Esophagus squamous epithelium (tissue), 5 donors: Measurements from ENCODE around the gene C1GALT1. TPM values are rescaled to one million over a fixed set of nuclear protein-coding genes. Genes with fewer than 3 reads are reported as not detected.
A peak's percentile ranks its signal among the peaks of the same experiment; 100 is the strongest.

Experiments used
- DNase-seq: peaks from one replicate; lab custom pipeline; 2025; lab: John Stamatoyannopoulos, UW
- H3K27ac ChIP-seq, 4 donors: fragments of 200-600 bp; sonication (generic); one replicate each; pipeline ENCODE4 v1.5.1; 2016 to 2019; ENCODE audit warnings: mild to moderate bottlenecking in 1 of 4
- H3K27me3 ChIP-seq, 4 donors: fragments of 200-600 bp; sonication (generic); 1 replicate in 3 of 4; 2 replicates in 1 of 4; pipeline versions ENCODE4 v1.5.1 to v1.6.0; 2017 to 2021; ENCODE audit warnings: antibody characterized with exemption in 1 of 4
- H3K36me3 ChIP-seq, 3 donors: fragments of 200-600 bp; sonication (generic); one replicate each; pipeline ENCODE4 v1.5.1; 2016 to 2019
- H3K4me1 ChIP-seq, 3 donors: fragments of 200-600 bp; sonication (generic); one replicate each; pipeline ENCODE4 v1.5.1; 2017 to 2019
- H3K4me3 ChIP-seq, 4 donors: fragments of 200-600 bp; sonication (generic); 1 replicate in 3 of 4; 2 replicates in 1 of 4; pipeline ENCODE4 v1.5.1; 2016 to 2019; ENCODE audit warnings: mild to moderate bottlenecking in 2 of 4, moderate library complexity in 1 of 4
- H3K9me3 ChIP-seq, 3 donors: fragments of 200-600 bp; sonication (generic); one replicate each; pipeline ENCODE4 v1.5.1; 2016 to 2019
- POLR2A ChIP-seq, 4 donors: fragments of 450-650 bp; IDR thresholded peaks; one replicate each; pipeline ENCODE4 v1.6.1; 2017; ENCODE audit warnings: antibody characterized with exemption in 4 of 4, mild to moderate bottlenecking in 4 of 4, moderate library complexity in 3 of 4
- WGBS, 2 donors: methylation state at CpG; one replicate each; pipeline ENCODE4 v1.1.5; 2018; 5-methylcytosine and 5-hydroxymethylcytosine counted together
- intact Hi-C: fragments of 100-400 bp; cut with DNase I; formaldehyde crosslinking; loops from one replicate; pipeline ENCODE4 v1.15.0; 2022
- total RNA-seq, 4 donors: library from RNA; depleted of rRNA; stranded (reverse); fragments of >200 nt; gene quantifications; one replicate each; pipeline ENCODE4 v1.1.0, GENCODE V29; 2016
- TF ChIP-seq, protein P1 (sequence below), 6 experiments: fragments of 450-650 bp in 4 of 6; fragments of 200-600 bp in 2 of 6; sonication (generic) in 2 of 6; IDR thresholded peaks; one replicate each; pipeline ENCODE4 v1.5.1; 2016 to 2019; ENCODE audit warnings: antibody characterized with exemption in 6 of 6, mild to moderate bottlenecking in 4 of 6, moderate library complexity in 4 of 6
- donor health status: DM: yes; HTN: yes; CAD: no.

Gene C1GALT1
- total RNA-seq, 4 donors from 2014 or later: 40.1 to 56.4 (median 43.9) TPM

DNA sequence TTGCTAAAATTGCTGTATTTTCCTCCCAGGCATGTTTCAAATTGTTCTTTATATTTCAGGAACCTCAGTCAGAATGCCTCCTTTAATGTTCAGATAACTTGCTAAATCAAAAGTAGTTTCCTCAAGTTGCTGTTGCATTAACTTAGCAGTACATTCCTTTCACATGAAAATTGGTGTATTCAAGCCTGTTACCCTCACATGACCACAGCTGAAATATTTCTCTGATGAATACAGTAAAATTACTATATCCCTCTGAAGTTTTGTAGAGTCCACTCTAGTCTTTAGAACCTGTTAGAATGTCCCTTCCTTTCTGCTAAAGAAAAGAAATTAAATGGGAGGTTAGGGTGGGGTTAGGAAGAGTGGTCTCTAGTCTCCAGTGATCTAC, 24.5 kb upstream of the C1GALT1 start:
- Histone ChIP-seq H3K36me3 (no peaks in the 10 kb centered on the region), H3K9me3 (no peaks in the 10 kb centered on the region), H3K27ac (no peak overlapping the region), H3K4me3 (peak overlapping the region in 1 of 4 donors; percentile 34), H3K4me1 (no peaks in the 10 kb centered on the region), H3K27me3 (no peaks in the 10 kb centered on the region)
- intact Hi-C loops: no loop called here
- TF ChIP-seq, protein P1, sequence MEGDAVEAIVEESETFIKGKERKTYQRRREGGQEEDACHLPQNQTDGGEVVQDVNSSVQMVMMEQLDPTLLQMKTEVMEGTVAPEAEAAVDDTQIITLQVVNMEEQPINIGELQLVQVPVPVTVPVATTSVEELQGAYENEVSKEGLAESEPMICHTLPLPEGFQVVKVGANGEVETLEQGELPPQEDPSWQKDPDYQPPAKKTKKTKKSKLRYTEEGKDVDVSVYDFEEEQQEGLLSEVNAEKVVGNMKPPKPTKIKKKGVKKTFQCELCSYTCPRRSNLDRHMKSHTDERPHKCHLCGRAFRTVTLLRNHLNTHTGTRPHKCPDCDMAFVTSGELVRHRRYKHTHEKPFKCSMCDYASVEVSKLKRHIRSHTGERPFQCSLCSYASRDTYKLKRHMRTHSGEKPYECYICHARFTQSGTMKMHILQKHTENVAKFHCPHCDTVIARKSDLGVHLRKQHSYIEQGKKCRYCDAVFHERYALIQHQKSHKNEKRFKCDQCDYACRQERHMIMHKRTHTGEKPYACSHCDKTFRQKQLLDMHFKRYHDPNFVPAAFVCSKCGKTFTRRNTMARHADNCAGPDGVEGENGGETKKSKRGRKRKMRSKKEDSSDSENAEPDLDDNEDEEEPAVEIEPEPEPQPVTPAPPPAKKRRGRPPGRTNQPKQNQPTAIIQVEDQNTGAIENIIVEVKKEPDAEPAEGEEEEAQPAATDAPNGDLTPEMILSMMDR (IDR thresholded peaks at IDR 0.05): no peak
- no peak for TF ChIP-seq POLR2A (IDR thresholded peaks at IDR 0.05)
- DNase-seq: no peak

DNA sequence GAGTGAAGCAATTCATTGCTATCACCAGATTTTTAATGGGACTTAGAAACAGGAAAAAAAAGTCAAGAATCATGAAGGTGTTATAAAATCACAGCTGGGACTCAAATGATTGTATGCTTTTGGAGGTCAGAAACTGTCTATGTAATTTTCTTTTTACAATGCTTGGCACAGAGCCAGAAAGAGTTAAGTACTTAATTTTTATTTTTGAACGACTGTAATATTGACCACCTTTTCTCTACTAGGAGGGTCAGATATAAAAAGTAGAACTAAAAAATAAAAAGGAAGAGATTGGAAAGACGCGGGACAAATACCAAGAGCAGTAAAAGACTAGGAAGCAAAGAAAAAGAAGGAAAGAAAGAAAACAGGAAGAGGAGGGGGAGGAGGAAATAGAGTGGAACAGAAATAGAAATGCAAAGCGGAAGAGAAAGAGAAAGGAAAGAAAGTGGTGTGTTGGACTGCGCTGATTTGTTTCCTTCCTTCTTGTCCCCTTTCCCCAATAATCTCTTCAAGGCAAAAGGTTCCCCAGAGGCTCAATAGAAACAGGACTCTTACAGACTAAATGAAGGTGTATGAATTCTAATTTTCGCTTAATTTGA, 23.2 kb upstream of the C1GALT1 start:
- no peak for TF ChIP-seq POLR2A (IDR thresholded peaks at IDR 0.05)
- TF ChIP-seq, protein P1 (IDR thresholded peaks at IDR 0.05): no peak

DNA sequence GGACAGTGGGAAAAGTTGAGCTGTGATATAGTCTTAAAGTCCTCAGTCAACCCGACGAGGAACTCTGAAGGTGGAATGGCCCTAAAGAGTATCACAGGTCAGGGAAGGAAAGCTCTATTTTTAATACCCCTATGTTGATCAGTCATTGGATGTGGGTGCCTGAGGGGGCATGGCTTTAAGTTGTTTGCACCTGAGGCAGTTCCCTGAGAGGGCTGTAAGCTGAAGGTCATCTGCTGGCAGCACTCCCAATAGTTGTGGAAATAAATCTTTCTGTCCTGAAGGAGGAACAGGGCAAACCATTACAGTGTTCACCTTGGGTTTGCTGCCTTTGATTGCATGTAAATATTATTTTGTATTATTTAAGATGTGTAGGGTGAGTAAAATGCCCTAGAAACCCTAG, 17.8 kb upstream of the C1GALT1 start:
- Histone ChIP-seq H3K27me3 (no peaks in the 10 kb centered on the region), H3K36me3 (no peaks in the 10 kb centered on the region), H3K9me3 (no peaks in the 10 kb centered on the region), H3K4me3 (no peak overlapping the region), H3K4me1 (no peaks in the 10 kb centered on the region), H3K27ac (no peak overlapping the region)
- intact Hi-C loops: no loop called here
- no peak for DNase-seq
- WGBS, 2 donors: 87 to 96% methylated on average over 2 of the region's 2 CpGs
- TF ChIP-seq POLR2A (IDR thresholded peaks at IDR 0.05): no peak
- TF ChIP-seq, protein P1 (IDR thresholded peaks at IDR 0.05): no peak

More for the DNA sequence above, 23.2 kb upstream of the C1GALT1 start:
- no peak overlapping the region for H3K4me3 ChIP-seq
- H3K4me1 ChIP-seq: no peaks in the 10 kb centered on the region
- 54 to 80% methylated on average over 6 of the region's 6 CpGs for WGBS, 2 donors
- no peaks in the 10 kb centered on the region for H3K36me3 ChIP-seq
- H3K9me3 ChIP-seq: no peaks in the 10 kb centered on the region
- H3K27ac ChIP-seq: no peak overlapping the region
- intact Hi-C loops: no loop called here
- H3K27me3 ChIP-seq: no peaks in the 10 kb centered on the region
- no peak for DNase-seq

DNA sequence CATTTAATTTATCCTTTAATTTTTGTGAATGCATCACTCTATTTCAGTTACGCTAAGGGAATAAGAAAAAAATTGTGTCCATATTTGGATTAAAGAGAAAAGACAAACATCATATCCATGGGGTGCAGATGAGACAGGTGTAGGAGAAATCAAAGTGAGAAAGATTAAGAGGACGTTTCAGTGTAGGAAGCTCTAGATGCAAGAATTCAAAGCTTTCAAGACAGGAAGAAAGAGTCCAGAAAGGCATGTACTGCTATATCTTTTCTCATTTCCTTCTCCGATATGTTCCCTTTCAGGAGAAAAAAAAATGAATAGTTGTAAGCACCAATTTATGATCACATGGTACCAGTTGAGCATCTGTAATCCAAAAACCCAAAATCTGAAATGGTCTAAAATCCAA, 17.0 kb upstream of the C1GALT1 start:
- Histone ChIP-seq H3K36me3 (no peaks in the 10 kb centered on the region), H3K9me3 (no peaks in the 10 kb centered on the region), H3K27ac (no peak overlapping the region), H3K4me1 (no peaks in the 10 kb centered on the region), H3K4me3 (no peak overlapping the region), H3K27me3 (no peaks in the 10 kb centered on the region)
- 78 to 81% methylated on average over 3 of the region's 3 CpGs for WGBS, 2 donors
- TF ChIP-seq, protein P1 (IDR thresholded peaks at IDR 0.05): no peak
- no peak for TF ChIP-seq POLR2A (IDR thresholded peaks at IDR 0.05)
- intact Hi-C loops: no loop called here
- DNase-seq: no peak

DNA sequence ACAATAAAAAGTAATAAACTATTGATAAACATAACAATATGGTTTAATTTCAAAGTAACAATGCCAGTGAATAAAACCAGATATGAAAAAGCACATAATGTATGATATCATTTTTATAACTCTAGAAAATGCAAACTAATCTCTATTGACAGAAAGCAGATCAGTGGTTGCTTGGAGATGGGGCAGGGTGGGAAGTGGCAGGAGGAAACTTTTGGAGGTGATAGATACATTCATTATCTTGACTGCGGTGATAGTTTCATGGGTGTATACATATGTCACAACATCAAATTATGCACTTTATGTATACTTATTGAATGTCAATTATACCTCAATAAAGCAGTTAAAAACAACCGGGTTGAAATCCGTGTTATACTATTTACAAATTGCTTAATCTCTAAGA, 16.0 kb upstream of the C1GALT1 start:
- DNase-seq: no peak
- TF ChIP-seq, protein P1 (IDR thresholded peaks at IDR 0.05): no peak
- no peak for TF ChIP-seq POLR2A (IDR thresholded peaks at IDR 0.05)
- Histone ChIP-seq H3K4me1 (no peaks in the 10 kb centered on the region), H3K27ac (no peak overlapping the region), H3K9me3 (no peaks in the 10 kb centered on the region), H3K36me3 (no peaks in the 10 kb centered on the region), H3K4me3 (no peak overlapping the region), H3K27me3 (no peaks in the 10 kb centered on the region)
- WGBS, 2 donors: 71 to 79% methylated on average over 3 of the region's 3 CpGs
- intact Hi-C loops: no loop called here
